WTC11 (cell line): Measurements from ENCODE around the gene WBP2NL. TPM values are rescaled to one million over a fixed set of nuclear protein-coding genes. Genes with fewer than 3 reads are reported as not detected.

Source experiments
- ATAC-seq: fragments of 200-7000 bp; cut with Tn5 transposase; 2 replicates; pipeline ENCODE4 v1.10.0; 2021; ENCODE audit warnings: mild to moderate bottlenecking, moderate library complexity
- CTCF ChIA-PET: fragments of 300-600 bp; sonication (Branson Sonifier 250); formaldehyde crosslinking; loops from one replicate; lab custom pipeline; 2021; ENCODE audit warnings: antibody characterized with exemption; lab: Charles Lee
- POLR2A ChIA-PET: fragments of 350-600 bp; sonication (Branson Sonifier 250); formaldehyde crosslinking; loops from one replicate; lab custom pipeline; 2021; ENCODE audit warnings: antibody characterized with exemption; lab: Charles Lee
- DNase-seq: peaks from one replicate; pipeline ENCODE4 v3.0.0; 2021; ENCODE audit warnings: low spot score
- H3K27ac Mint-ChIP-seq: 2 replicates; pipeline ENCODE4 v1.8.0; 2021; ENCODE audit warnings: mixed read lengths
- H3K27me3 Mint-ChIP-seq: 2 replicates; pipeline ENCODE4 v1.8.0; 2021; ENCODE audit warnings: low read depth, mild to moderate bottlenecking, moderate library complexity, mixed read lengths
- H3K36me3 Mint-ChIP-seq: 2 replicates; pipeline ENCODE4 v1.8.0; 2021; ENCODE audit warnings: mixed read lengths
- H3K4me1 Mint-ChIP-seq: 2 replicates; pipeline ENCODE4 v1.8.0; 2022; ENCODE audit warnings: mixed read lengths
- H3K4me3 Mint-ChIP-seq: 2 replicates; pipeline ENCODE4 v1.8.0; 2021; ENCODE audit warnings: mild to moderate bottlenecking, moderate library complexity, mixed read lengths
- H3K9me3 Mint-ChIP-seq: 2 replicates; pipeline ENCODE4 v1.8.0; 2021; ENCODE audit warnings: mixed read lengths
- CREB1 ChIP-seq: sonication (generic); formaldehyde crosslinking; IDR thresholded peaks from 2 replicates; pipeline ENCODE4 v1.8.0; 2023; ENCODE audit warnings: mild to moderate bottlenecking, missing genetic modification reagents
- ETV6 ChIP-seq: sonication (generic); formaldehyde crosslinking; IDR thresholded peaks from 2 replicates; pipeline ENCODE4 v1.8.1; 2022; ENCODE audit warnings: mild to moderate bottlenecking, missing genetic modification reagents
- FOXJ3 ChIP-seq: sonication (generic); formaldehyde crosslinking; IDR thresholded peaks from 2 replicates; pipeline ENCODE4 v1.9.0; 2021; ENCODE audit warnings: missing genetic modification reagents, mild to moderate bottlenecking, borderline replicate concordance
- HMGA2 ChIP-seq: fragments of 250-450 bp; sonication (Bioruptor Pico); IDR thresholded peaks from 2 replicates; pipeline ENCODE4 v1.4.0; 2021; ENCODE audit warnings: mild to moderate bottlenecking, moderate library complexity
- JUN ChIP-seq: sonication (generic); formaldehyde crosslinking; IDR thresholded peaks from 2 replicates; pipeline ENCODE4 v1.8.0; 2023; ENCODE audit warnings: mild to moderate bottlenecking, missing genetic modification reagents
- KAT7 ChIP-seq: sonication (generic); formaldehyde crosslinking; IDR thresholded peaks from 2 replicates; pipeline ENCODE4 v1.8.1; 2023; ENCODE audit warnings: missing genetic modification reagents, mild to moderate bottlenecking, borderline replicate concordance
- MXD4 ChIP-seq: fragments of 250-450 bp; sonication (Bioruptor Pico); IDR thresholded peaks from 2 replicates; pipeline ENCODE4 v1.8.0; 2021; ENCODE audit warnings: mild to moderate bottlenecking, moderate library complexity, borderline replicate concordance
- NFATC4 ChIP-seq: fragments of 250-450 bp; sonication (Bioruptor Pico); IDR thresholded peaks from 2 replicates; pipeline ENCODE4 v1.9.0; 2021; ENCODE audit warnings: mild to moderate bottlenecking
- NR1H2 ChIP-seq: sonication (generic); formaldehyde crosslinking; IDR thresholded peaks from 2 replicates; pipeline ENCODE4 v1.9.0; 2021; ENCODE audit warnings: mild to moderate bottlenecking, moderate library complexity, missing genetic modification reagents
- SMAD3 ChIP-seq: sonication (generic); formaldehyde crosslinking; IDR thresholded peaks from 2 replicates; pipeline ENCODE4 v1.8.0; 2022; ENCODE audit warnings: missing genetic modification reagents, mild to moderate bottlenecking, borderline replicate concordance
- ZBTB21 ChIP-seq: sonication (generic); formaldehyde crosslinking; IDR thresholded peaks from 2 replicates; pipeline ENCODE4 v1.8.1; 2023; ENCODE audit warnings: mild to moderate bottlenecking, missing genetic modification reagents, borderline replicate concordance
- ZMAT4 ChIP-seq: fragments of 250-450 bp; sonication (Bioruptor Pico); IDR thresholded peaks from 2 replicates; pipeline ENCODE4 v1.9.0; 2021; ENCODE audit warnings: mild to moderate bottlenecking
- ZNF232 ChIP-seq: sonication (generic); formaldehyde crosslinking; IDR thresholded peaks from 2 replicates; pipeline ENCODE4 v1.8.0; 2022; ENCODE audit warnings: mild to moderate bottlenecking, missing genetic modification reagents
- ZNF396 ChIP-seq: fragments of 250-450 bp; sonication (Bioruptor Pico); IDR thresholded peaks from 2 replicates; pipeline ENCODE4 v1.8.0; 2021; ENCODE audit warnings: mild to moderate bottlenecking, moderate library complexity, borderline replicate concordance
- ZNF416 ChIP-seq: fragments of 250-450 bp; sonication (Bioruptor Pico); IDR thresholded peaks from 2 replicates; pipeline ENCODE4 v1.9.0; 2021; ENCODE audit warnings: mild to moderate bottlenecking, inconsistent platforms
- ZNF532 ChIP-seq: fragments of 250-450 bp; sonication (Bioruptor Pico); IDR thresholded peaks from 2 replicates; pipeline ENCODE4 v1.9.0; 2021; ENCODE audit warnings: mild to moderate bottlenecking, borderline replicate concordance
- ZNF671 ChIP-seq: fragments of 250-450 bp; sonication (Bioruptor Pico); IDR thresholded peaks from 2 replicates; pipeline ENCODE4 v1.8.0; 2021; ENCODE audit warnings: mild to moderate bottlenecking
- total RNA-seq: library from RNA; stranded (reverse); gene quantifications from 3 replicates; pipeline ENCODE4 v1.2.3, GENCODE V29; 2021
- TF ChIP-seq, protein P1 (sequence below): sonication (generic); formaldehyde crosslinking; IDR thresholded peaks from 2 replicates; pipeline ENCODE4 v1.8.1; 2022; ENCODE audit warnings: low read depth, missing genetic modification reagents, borderline replicate concordance

WBP2NL gene
- total RNA-seq, 1 experiment from 2014 or later, result not detected

DNA sequence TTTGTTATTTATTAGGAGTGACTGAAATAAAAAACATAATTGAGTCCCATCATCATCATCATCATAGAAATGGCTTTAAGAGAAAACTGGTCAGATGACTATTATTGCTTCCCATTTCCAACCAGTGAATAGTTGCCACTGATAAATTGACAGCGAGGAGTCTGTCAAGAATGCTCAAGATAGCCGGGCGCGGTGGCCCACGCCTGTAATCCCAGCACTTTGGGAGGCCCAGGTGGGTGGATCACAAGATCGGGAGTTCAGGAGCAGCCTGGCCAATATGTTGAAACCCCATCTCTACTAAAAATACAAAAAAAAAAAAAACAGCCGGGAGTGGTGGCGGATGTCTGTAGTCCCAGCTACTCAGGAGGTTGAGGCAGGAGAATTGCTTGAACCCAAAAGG, 1.9 kb downstream of the WBP2NL start (continued):
- TF ChIP-seq NR1H2 (CRISPR knock-in tag) (no peak), HMGA2 (CRISPR knock-in tag) (no peak), JUN (CRISPR knock-in tag) (no peak), ETV6 (no peak)
- TF ChIP-seq, protein P1, sequence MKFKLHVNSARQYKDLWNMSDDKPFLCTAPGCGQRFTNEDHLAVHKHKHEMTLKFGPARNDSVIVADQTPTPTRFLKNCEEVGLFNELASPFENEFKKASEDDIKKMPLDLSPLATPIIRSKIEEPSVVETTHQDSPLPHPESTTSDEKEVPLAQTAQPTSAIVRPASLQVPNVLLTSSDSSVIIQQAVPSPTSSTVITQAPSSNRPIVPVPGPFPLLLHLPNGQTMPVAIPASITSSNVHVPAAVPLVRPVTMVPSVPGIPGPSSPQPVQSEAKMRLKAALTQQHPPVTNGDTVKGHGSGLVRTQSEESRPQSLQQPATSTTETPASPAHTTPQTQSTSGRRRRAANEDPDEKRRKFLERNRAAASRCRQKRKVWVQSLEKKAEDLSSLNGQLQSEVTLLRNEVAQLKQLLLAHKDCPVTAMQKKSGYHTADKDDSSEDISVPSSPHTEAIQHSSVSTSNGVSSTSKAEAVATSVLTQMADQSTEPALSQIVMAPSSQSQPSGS (CRISPR knock-in tag), result no peak

DNA sequence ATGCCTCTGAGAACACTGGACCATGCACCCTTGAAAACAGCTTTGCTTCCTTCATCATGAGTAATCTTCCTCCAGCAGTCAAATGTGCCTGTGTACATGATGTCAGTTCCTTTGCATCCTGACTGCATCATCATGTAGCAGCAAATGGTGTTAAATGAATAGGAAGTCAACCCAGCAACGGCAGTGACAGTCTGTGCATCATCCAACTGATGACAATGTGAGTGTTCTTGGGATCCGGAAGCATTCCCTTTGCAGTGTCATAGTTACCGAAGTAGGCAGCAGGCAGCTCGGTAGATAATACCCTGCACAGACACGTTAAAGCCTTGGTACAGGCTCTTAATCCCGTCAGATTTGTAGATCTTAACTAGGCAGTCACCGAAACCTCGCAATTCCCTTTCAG, 2.5 kb downstream of the WBP2NL start:
- H3K27ac Mint-ChIP-seq, result no peak overlapping the region
- ATAC-seq, result no peak
- 0 out of 2 replicates have a peak, but pooled peaks cover 4% of the 10 kb centered on the region for H3K9me3 Mint-ChIP-seq
- H3K36me3 Mint-ChIP-seq, result peaks cover 4% of the 10 kb centered on the region; the same call in 1 of the 2 replicates
- H3K4me3 Mint-ChIP-seq, result no peak overlapping the region
- peaks cover 7% of the 10 kb centered on the region; the same call in 1 of the 2 replicates for H3K4me1 Mint-ChIP-seq
- ChIA-PET POLR2A (no interaction called here), CTCF (no interaction called here)
- no peak for DNase-seq
- no peak for TF ChIP-seq ETV6
- TF ChIP-seq KAT7 (CRISPR knock-in tag), result no peak
- TF ChIP-seq CREB1, result no peak
- TF ChIP-seq NFATC4, result no peak
- no peak for TF ChIP-seq MXD4 (CRISPR knock-in tag)
- TF ChIP-seq, all 79 proteins: peak for 0
- peaks cover 54% of the 10 kb centered on the region for H3K27me3 Mint-ChIP-seq

DNA sequence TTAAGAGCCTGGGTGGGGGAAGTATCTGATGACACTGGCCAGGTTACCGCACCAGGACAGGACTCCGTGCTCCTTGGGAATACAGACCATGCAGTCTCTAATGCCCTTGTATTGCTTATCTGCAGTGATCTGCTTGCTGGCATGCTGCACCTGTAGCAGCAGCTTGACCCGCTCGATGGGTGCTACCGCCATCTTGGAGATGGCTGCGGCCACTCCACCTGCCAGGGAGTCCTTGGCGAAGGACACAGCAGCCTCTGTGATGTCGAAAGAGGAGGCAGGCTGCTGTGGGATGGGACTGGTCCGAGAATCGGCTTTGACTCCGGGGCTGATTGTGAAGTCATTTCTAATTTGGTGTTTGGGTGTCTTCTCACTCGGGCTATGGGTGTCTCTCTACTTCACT, 3.1 kb downstream of the WBP2NL start:
- TF ChIP-seq ZNF396 (CRISPR knock-in tag), result no peak
- no peak for TF ChIP-seq SMAD3
- ChIA-PET CTCF (no interaction called here), POLR2A (no interaction called here)
- H3K4me3 Mint-ChIP-seq, result no peak overlapping the region
- H3K36me3 Mint-ChIP-seq, result 0 out of 2 replicates have a peak, but pooled peaks cover 4% of the 10 kb centered on the region
- no peak overlapping the region for H3K27ac Mint-ChIP-seq
- H3K9me3 Mint-ChIP-seq, result peaks cover 6% of the 10 kb centered on the region; the same call in 1 of the 2 replicates
- peaks cover 7% of the 10 kb centered on the region; the same call in 1 of the 2 replicates for H3K4me1 Mint-ChIP-seq
- ATAC-seq, result no peak
- H3K27me3 Mint-ChIP-seq, result peaks cover 60% of the 10 kb centered on the region
- DNase-seq, result no peak

- no peak overlapping the region for H3K27ac Mint-ChIP-seq
- ChIA-PET POLR2A (no interaction called here), CTCF (no interaction called here)
- no peak for DNase-seq
- H3K27me3 Mint-ChIP-seq, result peaks cover 53% of the 10 kb centered on the region
- peaks cover 28% of the 10 kb centered on the region for H3K9me3 Mint-ChIP-seq
- ATAC-seq, result no peak
- H3K4me3 Mint-ChIP-seq, result no peak overlapping the region
- TF ChIP-seq ZNF671 (CRISPR knock-in tag), result no peak
- no peak for TF ChIP-seq ZMAT4 (CRISPR knock-in tag)
- no peak for TF ChIP-seq ZNF232
- TF ChIP-seq ZNF416 (CRISPR knock-in tag), result no peak
- no peak for TF ChIP-seq JUN (CRISPR knock-in tag)
- TF ChIP-seq ZBTB21 (CRISPR knock-in tag), result no peak
- no peak for TF ChIP-seq ZNF532 (CRISPR knock-in tag)
- TF ChIP-seq FOXJ3 (CRISPR knock-in tag), result no peak
- TF ChIP-seq, all 79 proteins: peak for 0
- peaks cover 9% of the 10 kb centered on the region for H3K36me3 Mint-ChIP-seq
- no peaks in the 10 kb centered on the region for H3K4me1 Mint-ChIP-seq
Observed at GRCh38 chr22:42007922-42008321, 9.3 kb downstream of the WBP2NL start.
